NOMO-1 treated with DMSO at 0.1 percent for 48 hours (cell line): ENCODE results near the gene GPC6.
"Not testable (repeated sequence)": the region's sequence is repeated elsewhere in the genome, so short reads cannot be mapped to it uniquely, and the experiment has no call there.

ENCODE experiments used
- DNase-seq: peaks from one replicate; lab custom pipeline; 2025; ENCODE audit not compliant: unreplicated experiment; lab: John Stamatoyannopoulos, UW

Gene GPC6

DNA sequence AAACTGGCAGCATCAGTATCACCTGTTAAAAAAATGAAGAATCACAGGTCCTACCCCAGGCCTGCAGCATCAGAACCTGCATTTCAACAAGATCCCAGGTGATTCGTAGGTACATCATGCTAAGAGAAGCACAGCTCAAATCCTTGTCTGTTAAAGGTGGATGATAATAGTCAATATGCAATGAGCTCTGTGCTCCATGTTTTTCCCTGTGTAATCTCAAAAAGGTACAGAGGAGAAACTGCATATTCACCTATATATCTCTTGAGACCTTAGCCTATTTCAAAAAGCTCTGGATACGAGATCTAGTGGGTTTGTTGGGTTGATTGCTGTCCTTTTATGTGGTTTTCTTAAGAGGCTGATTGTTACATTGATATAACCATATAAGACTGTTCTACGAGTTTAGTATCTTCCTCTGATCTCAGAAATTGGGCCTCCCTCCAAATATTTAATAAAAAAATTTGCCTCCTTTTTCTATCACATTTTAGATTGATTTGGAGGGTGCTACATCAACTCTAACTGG is 1104.0 kb downstream of the GPC6 start:
- DNase-seq = no peak

- DNase-seq = no peak
These were observed 1104.7 kb downstream of the GPC6 start for GRCh38 chr13:94331281-94331680.

- no peak for DNase-seq
These were observed 1105.9 kb downstream of the GPC6 start for GRCh38 chr13:94332359-94333096.

DNA sequence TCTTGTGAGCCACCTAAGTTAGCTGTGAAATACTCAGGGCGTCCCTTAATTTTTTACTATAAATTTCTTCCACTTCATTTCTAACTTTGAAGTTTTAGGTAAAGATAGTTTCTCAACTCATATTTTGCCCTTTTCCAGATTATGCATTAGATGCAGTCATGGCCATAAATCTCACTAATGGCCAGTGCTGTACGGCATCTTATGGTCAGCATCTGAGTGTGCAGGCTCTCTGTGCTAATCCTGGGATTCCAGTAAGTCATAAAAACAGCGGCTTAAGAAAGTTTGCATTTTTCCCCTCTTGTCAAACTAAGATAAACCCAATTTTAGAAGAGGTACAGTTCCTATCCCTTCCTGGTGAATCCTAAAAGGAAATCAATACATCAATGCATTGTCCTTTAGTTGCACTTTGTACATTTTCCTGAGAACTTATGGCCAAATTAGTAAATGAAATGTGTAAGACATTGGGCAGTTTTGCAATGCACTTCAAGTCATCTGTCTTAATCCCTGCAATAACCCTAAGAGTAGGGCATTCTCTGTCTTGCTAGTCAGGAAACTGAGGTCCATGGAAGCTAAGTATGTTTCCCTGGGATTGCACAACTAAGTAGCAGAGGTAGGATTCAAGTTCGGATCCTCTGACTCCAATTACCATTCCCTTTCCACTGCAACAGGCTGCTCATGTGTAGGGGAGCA is 1106.7 kb downstream of the GPC6 start:
- DNase-seq = no peak

- no peak for DNase-seq
These were observed 1109.3 kb downstream of the GPC6 start for GRCh38 chr13:94335761-94336526.

DNA sequence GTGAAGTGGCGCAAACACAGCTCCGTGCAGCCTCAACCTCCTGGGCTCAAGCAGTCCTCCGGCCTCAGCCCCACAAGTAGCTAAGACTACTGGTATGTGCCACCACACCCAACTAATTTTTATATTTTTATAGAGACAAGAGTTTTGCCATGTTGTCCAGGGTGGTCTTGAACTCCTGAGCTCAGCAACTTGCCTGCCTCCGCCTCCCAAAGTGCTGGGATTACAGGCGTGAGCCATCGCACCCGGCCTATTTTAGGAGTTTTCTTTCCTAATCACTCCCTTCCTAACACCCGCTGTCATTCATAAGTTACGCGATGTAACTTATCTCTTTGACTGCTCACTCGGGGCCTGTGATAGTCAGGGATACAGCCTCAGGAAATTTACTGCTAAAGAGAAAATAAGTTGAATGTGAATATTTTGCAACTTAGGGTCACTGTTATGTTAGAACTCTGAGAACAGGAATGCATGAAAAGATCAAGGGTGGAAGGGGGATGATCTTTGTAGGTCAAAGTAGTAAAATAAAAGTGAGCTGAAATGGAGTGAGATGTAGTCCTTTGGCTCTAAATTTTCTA is 1112.6 kb downstream of the GPC6 start:
- no peak for DNase-seq

- DNase-seq = no peak
These were observed 1116.0 kb downstream of the GPC6 start for GRCh38 chr13:94342436-94343242.

DNA sequence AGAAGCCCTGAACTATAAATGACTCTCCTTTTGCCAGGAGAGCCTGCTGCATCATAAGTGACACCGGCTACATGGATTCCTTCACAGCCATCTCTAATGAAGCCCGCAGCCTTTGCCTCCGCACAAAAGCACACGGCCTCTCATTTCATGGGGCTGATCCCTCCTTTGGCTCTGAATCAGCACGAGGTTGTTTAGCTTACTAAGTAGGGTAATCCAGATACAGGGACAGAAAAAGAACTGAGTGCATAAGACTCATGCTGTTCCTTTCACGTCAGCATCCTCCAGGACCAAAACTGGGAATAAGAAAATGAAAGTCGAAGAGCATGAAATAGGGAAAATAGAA is 1116.6 kb downstream of the GPC6 start:
- DNase-seq = no peak

DNA sequence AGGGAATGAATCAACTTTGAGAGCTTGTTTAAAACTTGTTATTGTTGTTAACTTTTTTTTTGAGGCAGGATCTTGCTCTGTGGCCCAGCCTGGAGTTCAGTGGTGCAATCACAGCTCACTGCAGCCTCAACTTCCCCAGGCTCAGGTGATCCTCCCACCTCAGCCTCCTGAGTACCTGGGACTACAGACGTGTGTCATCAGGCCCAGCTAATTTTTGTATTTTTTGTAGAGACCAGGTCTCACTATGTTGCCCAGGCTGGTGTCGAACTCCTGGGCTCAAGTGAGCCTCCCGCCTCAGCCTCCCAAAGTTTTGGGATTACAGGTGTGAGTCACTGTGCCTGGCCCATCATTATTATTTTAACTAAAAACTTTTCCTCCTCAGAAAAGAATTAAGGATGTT is 1117.1 kb downstream of the GPC6 start:
- not testable (repeated sequence) for DNase-seq

DNA sequence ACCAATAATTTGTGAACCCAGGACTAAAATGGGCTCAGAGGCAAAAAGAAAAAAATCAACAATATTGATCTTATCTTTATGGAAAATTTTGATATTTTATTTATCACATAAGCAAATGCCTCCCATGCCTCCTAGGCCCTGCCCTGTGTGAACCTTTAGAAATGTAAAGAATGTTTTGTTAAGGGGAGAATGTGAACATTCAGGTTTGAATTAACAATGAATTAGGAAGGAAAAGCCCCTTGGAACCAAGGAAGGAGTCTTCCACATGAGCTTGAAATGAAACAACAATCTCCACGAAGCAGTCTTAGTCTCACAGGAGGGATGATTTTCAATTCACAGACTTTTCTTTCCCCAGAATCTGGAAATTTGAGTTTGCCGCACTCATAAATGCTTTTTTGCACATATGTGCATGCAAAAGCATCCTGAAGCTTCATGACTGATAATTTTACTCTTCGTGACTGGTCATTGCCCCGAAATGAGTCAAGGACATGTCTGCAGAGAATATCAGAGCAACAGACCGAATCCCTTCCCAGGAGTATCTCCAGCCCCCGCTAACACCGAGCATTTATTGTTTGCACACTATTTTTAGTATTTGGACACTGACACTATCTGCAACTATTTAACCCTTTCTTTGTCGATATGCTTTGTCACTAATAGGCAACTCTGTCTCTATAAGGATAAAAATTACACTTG is 1117.7 kb downstream of the GPC6 start:
- DNase-seq = no peak

DNA sequence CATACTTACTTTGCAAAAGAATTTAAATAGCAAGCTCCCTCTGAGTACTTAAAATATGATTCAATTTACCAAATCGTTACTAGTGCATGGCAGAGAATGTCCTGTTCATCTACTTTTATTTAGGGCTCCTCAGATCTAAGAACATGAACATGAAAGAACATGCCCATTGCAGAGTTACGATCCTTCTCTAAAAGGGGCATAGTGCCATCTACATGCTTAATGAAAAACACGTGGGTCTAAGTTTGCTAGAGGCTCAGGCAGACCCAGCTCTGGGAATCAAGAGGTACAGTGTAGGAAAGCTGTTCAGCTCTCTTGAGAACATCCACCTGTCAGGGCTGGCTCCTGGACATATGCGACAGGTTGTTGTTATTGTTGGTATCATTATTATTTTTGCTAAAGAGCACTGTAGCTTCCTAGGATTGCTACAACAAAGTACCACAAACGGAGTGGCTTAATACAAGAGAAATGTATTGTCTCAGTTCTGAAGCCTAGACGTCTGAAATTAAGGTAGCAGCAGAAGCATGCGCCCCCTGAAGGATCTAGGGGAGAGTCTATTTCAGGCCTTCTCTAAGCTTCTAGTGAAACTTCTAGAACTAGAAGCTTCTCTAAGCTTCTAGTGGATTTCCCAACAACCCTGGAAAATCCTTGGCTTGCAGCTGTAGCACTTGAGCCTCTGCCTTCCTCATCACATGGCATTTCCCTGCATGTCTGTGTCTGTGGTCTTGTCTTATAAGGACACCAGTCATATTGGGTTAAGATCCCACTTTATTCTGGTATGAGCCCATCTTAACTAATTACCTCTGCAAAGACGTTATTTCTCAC is 1119.0 kb downstream of the GPC6 start:
- no peak for DNase-seq

GRCh38 chr13:94346261-94347019 is 1119.8 kb downstream of the GPC6 start:
- DNase-seq = no peak

GRCh38 chr13:94351292-94351990 is 1124.8 kb downstream of the GPC6 start:
- DNase-seq = peak; percentile 15

DNA sequence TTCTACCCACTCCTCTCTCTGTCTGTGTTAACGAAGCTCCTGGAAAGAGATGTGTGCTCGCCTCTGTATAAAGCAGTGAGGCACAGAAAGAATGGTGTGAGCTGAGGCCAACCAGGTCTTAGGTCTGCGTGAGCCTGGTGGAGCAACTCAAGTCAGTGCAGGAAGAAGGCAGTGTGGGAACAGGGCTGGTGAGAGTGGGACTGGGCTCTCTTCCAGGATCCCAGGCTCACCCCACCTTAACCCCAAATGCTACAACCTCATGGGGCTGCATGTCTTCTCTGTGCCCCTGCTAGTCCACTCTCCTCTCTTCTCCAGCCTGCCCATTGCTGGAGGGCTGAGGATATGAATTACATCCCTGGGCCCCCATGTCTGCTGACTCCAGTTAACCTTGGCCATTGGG is 1125.5 kb downstream of the GPC6 start:
- DNase-seq = no peak

DNA sequence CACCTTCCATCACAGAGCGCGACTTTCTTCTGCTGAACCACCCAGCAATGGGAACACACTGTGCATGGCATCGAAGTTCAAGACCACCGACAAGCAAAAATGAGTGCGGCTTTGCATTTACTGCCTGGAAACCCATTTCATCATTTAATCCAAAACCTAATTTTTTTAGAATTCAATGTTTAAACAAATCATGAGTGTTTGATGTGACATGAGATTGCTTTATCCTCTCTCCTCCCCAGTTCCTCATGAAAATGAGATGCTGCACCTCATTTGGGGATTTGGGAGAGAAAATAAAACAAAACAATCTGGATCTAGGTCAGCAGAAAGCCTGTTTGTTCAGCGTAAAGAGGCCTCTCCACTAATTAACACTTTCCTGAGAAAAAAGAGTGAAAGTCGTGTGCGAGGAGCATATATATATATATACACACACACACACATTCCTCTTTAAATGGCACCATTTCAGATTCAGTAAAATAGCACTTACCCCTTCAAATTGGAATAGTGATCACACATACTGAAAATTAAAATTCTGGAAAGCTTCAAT is 1126.6 kb downstream of the GPC6 start:
- no peak for DNase-seq

DNA sequence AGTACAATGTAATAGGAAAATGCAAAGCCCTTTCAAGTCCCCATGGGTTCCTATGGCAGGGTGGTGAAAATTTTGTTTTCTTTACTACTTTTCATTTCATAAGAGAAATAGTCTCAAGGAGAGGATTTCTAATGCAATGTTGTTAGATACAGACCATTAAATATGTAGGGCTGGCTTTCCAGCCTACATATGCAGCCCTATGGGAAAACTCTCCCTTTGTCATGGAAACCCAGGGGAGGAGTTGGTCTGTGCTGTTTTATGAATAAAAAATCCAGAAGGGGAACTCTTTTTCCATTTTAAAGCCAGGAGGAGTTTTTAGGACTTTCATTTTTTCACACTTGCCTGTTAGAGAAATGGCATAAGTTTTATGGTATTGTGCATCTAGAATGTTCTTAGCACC is 1133.3 kb downstream of the GPC6 start:
- no peak for DNase-seq

DNA sequence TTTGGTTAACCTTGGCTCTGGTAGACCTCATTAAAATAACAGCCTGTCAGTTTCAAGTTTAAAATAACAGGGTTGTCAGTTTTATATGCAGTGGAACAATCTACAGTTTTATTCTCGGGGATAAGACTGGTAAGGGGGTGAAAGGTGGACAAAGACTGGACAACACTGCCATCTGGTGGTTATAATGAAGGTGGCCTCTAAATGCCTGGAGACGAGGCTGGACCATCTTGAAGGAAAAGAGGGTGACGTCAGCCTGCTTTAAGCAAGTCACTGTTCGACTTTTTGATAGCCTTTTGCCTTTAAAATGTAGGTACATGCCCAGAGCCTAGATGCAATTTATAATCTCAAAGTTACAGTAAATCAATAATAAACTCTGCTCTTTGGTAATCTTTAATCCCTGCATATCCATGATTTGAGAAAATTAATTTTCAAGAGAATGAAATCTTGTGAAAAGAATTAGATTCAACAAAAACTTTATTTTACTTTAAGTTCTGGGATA is 1135.9 kb downstream of the GPC6 start:
- DNase-seq = peak; percentile 59
